ENCODE results near the gene REG1B. TPM values are rescaled to one million over a fixed set of nuclear protein-coding genes. Genes with fewer than 3 reads are reported as not detected.

The REG1B gene
- total and polyA plus RNA-seq, 9 of the 15 experiments (the other 6 are each of a cell fraction or from before 2014, with no cell fraction given), result 0.15 to 2.0 TPM; not detected in 7

GRCh38 chr2:79071078-79071477, 16.7 kb downstream of the REG1B start (continued):
- no peak for TF ChIP-seq MLLT1 (IDR thresholded peaks at IDR 0.05)
- no peak for TF ChIP-seq POLR3A (IDR thresholded peaks at IDR 0.05; ENCODE audit: borderline replicate concordance, extremely low read depth, insufficient read depth, insufficient read length)
- no peak for TF ChIP-seq RBM14 (IDR thresholded peaks at IDR 0.05; ENCODE audit: borderline replicate concordance, insufficient read depth, low read depth, low read length)
- TF ChIP-seq RUNX1 (IDR thresholded peaks at IDR 0.05; ENCODE audit: low read depth), result no peak
- no peak for TF ChIP-seq MYC (IDR thresholded peaks at IDR 0.05; ENCODE audit: low read depth, low read length)
- TF ChIP-seq MYC (CRISPR knock-in tag; IDR thresholded peaks at IDR 0.05; ENCODE audit: borderline replicate concordance, low read depth), result no peak
- no peak for TF ChIP-seq ZC3H8 (IDR thresholded peaks at IDR 0.05)
- TF ChIP-seq FOXK2 (conservative IDR thresholded peaks at IDR 0.05 in 1 of 2, IDR thresholded peaks at IDR 0.05 in 1 of 2; ENCODE audit: low read depth in 2 of 2), result no peak

- in situ Hi-C loops (cut with MboI), result no loop called here
- H3K36me3 ChIP-seq (ENCODE audit: control insufficient read depth, insufficient read depth, low read length), result no peaks in the 10 kb centered on the region
- no peaks in the 10 kb centered on the region for H3K9me1 ChIP-seq (ENCODE audit: control insufficient read depth, insufficient read depth, low read length)
- CTCF ChIA-PET (ENCODE audit: low intra/inter-chr PET ratio), result no interaction called here
- no peak overlapping the region for H3K27ac ChIP-seq (ENCODE audit: extremely low read depth, low read depth, low read length)
- intact Hi-C loops (cut with micrococcal nuclease), result no loop called here
- ATAC-seq, result no peak
- 0% methylated on average over 2 of the region's 2 CpGs for WGBS (ENCODE audit: insufficient coverage, low coverage, missing lambda C conversion rate)
- DNase-seq (ENCODE audit: extremely low read depth in 1 of 4, low spot score in 3 of 4), result no peak
- H3K4me2 ChIP-seq (ENCODE audit: insufficient read depth, low read length), result no peak overlapping the region
- H3K79me2 ChIP-seq (ENCODE audit: control insufficient read depth, insufficient read depth, low read length), result no peaks in the 10 kb centered on the region
- POLR2A ChIA-PET, result no interaction called here
- BruUV-seq (replicated peaks), result no TSS peak
- no peaks in the 10 kb centered on the region for H4K20me1 ChIP-seq (replicated peaks; ENCODE audit: control insufficient read depth, insufficient read depth, low read length)
- no peaks in the 10 kb centered on the region for H3K9me3 ChIP-seq (replicated peaks; ENCODE audit: control insufficient read depth, insufficient read depth, low read depth, low read length)
- TF ChIP-seq ZNF639 (CRISPR knock-in tag; conservative IDR thresholded peaks at IDR 0.05 in 1 of 2, IDR thresholded peaks at IDR 0.05 in 1 of 2) (no peak), DIDO1 (tag; IDR thresholded peaks at IDR 0.05; ENCODE audit: low read depth) (no peak), SP1 (CRISPR knock-in tag; IDR thresholded peaks at IDR 0.05) (no peak), MCM5 (IDR thresholded peaks at IDR 0.05; ENCODE audit: low read depth) (no peak), CBFA2T2 (conservative IDR thresholded peaks at IDR 0.05) (no peak), POLR3A (IDR thresholded peaks at IDR 0.05; ENCODE audit: borderline replicate concordance, extremely low read depth, insufficient read depth, insufficient read length) (no peak), ZNF707 (CRISPR knock-in tag; conservative IDR thresholded peaks at IDR 0.05) (no peak)
- no peak for FAIRE-seq
- H3K4me3 ChIP-seq, result no peak overlapping the region
- no peaks in the 10 kb centered on the region for H3K27me3 ChIP-seq (ENCODE audit: control insufficient read depth in 2 of 2, insufficient read depth in 2 of 2, low read length in 2 of 2)
- H3K9ac ChIP-seq (ENCODE audit: insufficient read depth in 1 of 2, low read depth in 2 of 2, low read length in 2 of 2), result no peak overlapping the region
- H2AFZ ChIP-seq (ENCODE audit: low read depth, low read length), result no peak overlapping the region
- no peaks in the 10 kb centered on the region for H3K4me1 ChIP-seq (replicated peaks in 1 of 2; ENCODE audit: control insufficient read depth in 2 of 2, insufficient read depth in 2 of 2, low read length in 2 of 2)
These were observed 22.6 kb downstream of the REG1B start for GRCh38 chr2:79065201-79065600.

Data from K562 (cell line).